SK-N-SH (cell line): Measurements from ENCODE around the gene POLR3G. TPM values are rescaled to one million over a fixed set of nuclear protein-coding genes. Genes with fewer than 3 reads are reported as not detected.

Experiments used
- CTCF ChIA-PET: fragments of 300-600, 350-600 bp; formaldehyde crosslinking; extraction: SDS; loops from one replicate; lab custom pipeline; 2021; lab: Yijun Ruan, JAX
- POLR2A ChIA-PET: fragments of 350-600 bp; sonication (Branson Sonifier 250); formaldehyde crosslinking; extraction: SDS; loops from one replicate; lab custom pipeline; 2020; ENCODE audit warnings: antibody characterized with exemption, inconsistent platforms; lab: Yijun Ruan, JAX
- DNase-seq: peaks from one replicate; pipeline ENCODE4 v3.0.0; 2012
- H2AFZ ChIP-seq: fragments of 200-600 bp; sonication (generic); 2 replicates; pipeline ENCODE4 v1.8.1; 2016; ENCODE audit warnings: antibody characterized with exemption, mild to moderate bottlenecking, low read depth
- H3F3A ChIP-seq: fragments of 200-600 bp; sonication (generic); replicated peaks from 2 replicates; pipeline ENCODE3; 2016; ENCODE audit warnings: antibody characterized with exemption, mild to moderate bottlenecking; ENCODE audit not compliant: insufficient read depth
- H3K27ac ChIP-seq, 2 experiments: fragments of 200-500 bp in 1 of 2; fragments of 200-600 bp in 1 of 2; sonication (Bioruptor generic) in 1 of 2; sonication (generic), shearing (Covaris generic) in 1 of 2; 2 replicates each; pipeline versions ENCODE4 v1.5.1 to v1.6.1; 2014 to 2016; ENCODE audit warnings: low read depth in 2 of 2, inconsistent platforms in 1 of 2, low read length in 1 of 2, mild to moderate bottlenecking in 1 of 2, mixed read lengths in 1 of 2
- H3K27me3 ChIP-seq: fragments of 200-600 bp; sonication (generic), shearing (Covaris generic); 2 replicates; pipeline ENCODE4 v1.6.1; 2016; ENCODE audit warnings: mixed run types; ENCODE audit not compliant: insufficient read depth
- H3K36me3 ChIP-seq, 2 experiments: fragments of 200-500 bp in 1 of 2; fragments of 200-600 bp in 1 of 2; sonication (Bioruptor generic) in 1 of 2; sonication (generic) in 1 of 2; replicated peaks in 1 of 2; 2 replicates each; pipeline versions ENCODE3 to v1.5.1; 2014 to 2016; ENCODE audit warnings: low read length in 1 of 2, mild to moderate bottlenecking in 1 of 2; ENCODE audit not compliant: insufficient read depth in 2 of 2, control insufficient read depth in 1 of 2
- H3K4me1 ChIP-seq, 2 experiments: fragments of 200-500 bp in 1 of 2; fragments of 200-600 bp in 1 of 2; sonication (Bioruptor generic) in 1 of 2; sonication (generic), shearing (Covaris generic) in 1 of 2; 2 replicates each; pipeline versions ENCODE4 v1.5.1 to v1.6.1; 2014 to 2016; ENCODE audit warnings: low read depth in 1 of 2, low read length in 1 of 2, mixed run types in 1 of 2; ENCODE audit not compliant: insufficient read depth in 2 of 2, control insufficient read depth in 1 of 2
- H3K4me2 ChIP-seq: fragments of 200-600 bp; sonication (generic), shearing (Covaris generic); 2 replicates; pipeline ENCODE4 v1.6.1; 2017; ENCODE audit warnings: mixed run types
- H3K4me3 ChIP-seq, 2 experiments: fragments of 200-500 bp in 1 of 2; fragments of 200-600 bp in 1 of 2; sonication (Bioruptor generic) in 1 of 2; sonication (generic), shearing (Covaris generic) in 1 of 2; 2 replicates each; pipeline versions ENCODE4 v1.5.1 to v1.8.1; 2014 to 2016; ENCODE audit warnings: low read depth in 2 of 2, inconsistent platforms in 1 of 2, low read length in 1 of 2, mild to moderate bottlenecking in 1 of 2, mixed read lengths in 1 of 2, moderate library complexity in 1 of 2
- H3K79me2 ChIP-seq: fragments of 200-600 bp; sonication (generic); 2 replicates; pipeline ENCODE4 v1.8.1; 2017; ENCODE audit warnings: mild to moderate bottlenecking; ENCODE audit not compliant: insufficient read depth
- H3K9ac ChIP-seq: fragments of 200-600 bp; sonication (generic); 2 replicates; pipeline ENCODE4 v1.6.1; 2017; ENCODE audit warnings: mixed run types
- H3K9me2 ChIP-seq: fragments of 200-600 bp; sonication (generic); 2 replicates; pipeline ENCODE4 v1.6.1; 2017; ENCODE audit warnings: mixed run types
- H3K9me3 ChIP-seq: fragments of 200-600 bp; sonication (generic); 2 replicates; pipeline ENCODE4 v1.6.1; 2017; ENCODE audit warnings: mixed run types, mild to moderate bottlenecking, moderate library complexity
- H4K20me1 ChIP-seq: fragments of 200-600 bp; sonication (generic); 2 replicates; pipeline ENCODE4 v1.6.1; 2017; ENCODE audit warnings: mild to moderate bottlenecking, mixed run types; ENCODE audit not compliant: insufficient read depth
- ELF1 ChIP-seq: IDR thresholded peaks from 2 replicates; pipeline ENCODE4 v1.4.0; 2012
- EP300 ChIP-seq, 2 experiments: IDR thresholded peaks; 2 replicates each; pipeline versions ENCODE4 v1.4.0 to v1.6.1; 2012; ENCODE audit warnings: borderline replicate concordance in 1 of 2, low read depth in 1 of 2, low read length in 1 of 2
- EZH2phosphoT487 ChIP-seq: fragments of 200-600 bp; sonication (generic); IDR thresholded peaks from 2 replicates; pipeline ENCODE4 v1.6.1; 2017; ENCODE audit warnings: low read depth, mixed run types, mild to moderate bottlenecking, antibody characterized with exemption, moderate library complexity, borderline replicate concordance
- FOXJ3 ChIP-seq: sonication (generic); formaldehyde crosslinking; IDR thresholded peaks from 2 replicates; pipeline ENCODE4 v1.5.1; 2020; ENCODE audit warnings: mild to moderate bottlenecking, missing genetic modification reagents
- FOXM1 ChIP-seq: IDR thresholded peaks from 2 replicates; pipeline ENCODE4 v1.4.0; 2012; ENCODE audit warnings: low read depth, mild to moderate bottlenecking
- MXI1 ChIP-seq: IDR thresholded peaks from 2 replicates; pipeline ENCODE4 v1.6.1; 2012; ENCODE audit warnings: mild to moderate bottlenecking, low read depth, low read length, improper control_type of control experiment
- NFIC ChIP-seq: IDR thresholded peaks from 2 replicates; pipeline ENCODE4 v1.4.0; 2012; ENCODE audit warnings: borderline replicate concordance
- NRF1 ChIP-seq: IDR thresholded peaks from 2 replicates; pipeline ENCODE4 v1.6.1; 2012; ENCODE audit warnings: low read depth, mild to moderate bottlenecking, low read length
- RAD21 ChIP-seq: IDR thresholded peaks from 2 replicates; pipeline ENCODE4 v1.6.1; 2012; ENCODE audit warnings: mild to moderate bottlenecking, low read length
- RXRA ChIP-seq: IDR thresholded peaks from 2 replicates; pipeline ENCODE4 v1.4.0; 2012; ENCODE audit warnings: low read depth, mild to moderate bottlenecking, borderline replicate concordance
- SMC3 ChIP-seq: IDR thresholded peaks from 2 replicates; pipeline ENCODE4 v1.6.1; 2012; ENCODE audit warnings: low read depth, low read length, improper control_type of control experiment
- TCF12 ChIP-seq: IDR thresholded peaks from 2 replicates; pipeline ENCODE4 v1.4.0; 2012
- USF2 ChIP-seq: fragments of 150-350 bp; IDR thresholded peaks from 2 replicates; pipeline ENCODE4 v1.6.1; 2017; ENCODE audit warnings: antibody characterized with exemption, low read length, low read depth, borderline replicate concordance
- ZBTB33 ChIP-seq: IDR thresholded peaks from 2 replicates; pipeline ENCODE4 v1.4.0; 2012; ENCODE audit warnings: low read depth, borderline replicate concordance
- WGBS: methylation state at CpG from one replicate; pipeline ENCODE4 v1.1.6; 2017; ENCODE audit warnings: low lambda C conversion rate; 5-methylcytosine and 5-hydroxymethylcytosine counted together
- polyA plus RNA-seq, 3 experiments: library from polyadenylated mRNA; depleted of rRNA; stranded (reverse); fragments of >200 nt; gene quantifications; 2 replicates each; pipeline ENCODE4 v1.2.3, GENCODE V29; 2012

POLR3G gene
- polyA plus RNA-seq, 1 of the 3 experiments (the other 2 are of a cell fraction), result 17.1 TPM

GRCh38 chr5:90480699-90481098, 6.0 kb downstream of the POLR3G start:
- Histone ChIP-seq H2AFZ (no peak overlapping the region), H3K9me2 (no peaks in the 10 kb centered on the region), H3K79me2 (no peaks in the 10 kb centered on the region), H3K4me3 (no peak overlapping the region), H3K9ac (no peak overlapping the region), H3F3A (no peaks in the 10 kb centered on the region), H4K20me1 (no peaks in the 10 kb centered on the region), H3K4me1 (peaks cover 0 to 25% of the 10 kb centered on the region in 2 experiments; a peak in 1 of 4 replicates), H3K27ac (peak overlapping the region in 1 of 2 experiments; percentile 1; a peak in 1 of 4 replicates), H3K9me3 (no peaks in the 10 kb centered on the region), H3K27me3 (no peaks in the 10 kb centered on the region), H3K4me2 (no peak overlapping the region), H3K36me3 (no peaks in the 10 kb centered on the region)
- CTCF ChIA-PET, result no interaction called here
- no peak for DNase-seq
- POLR2A ChIA-PET, result no interaction called here
- TF ChIP-seq RXRA (no peak), ELF1 (no peak), TCF12 (no peak), NRF1 (no peak), NFIC (no peak), SMC3 (no peak), EZH2phosphoT487 (no peak), EP300 (IDR thresholded peaks at IDR 0.05; ENCODE audit: borderline replicate concordance in 1 of 2, low read depth in 1 of 2, low read length in 1 of 2) (no peak), FOXJ3 (no peak), MXI1 (no peak), USF2 (no peak), FOXM1 (no peak), ZBTB33 (no peak)
- WGBS, result 89% methylated on average over 1 of the region's 1 CpG

GRCh38 chr5:90483206-90483605, 8.5 kb downstream of the POLR3G start:
- Histone ChIP-seq H3K4me3 (no peak overlapping the region), H3F3A (peaks cover 3% of the 10 kb centered on the region), H4K20me1 (no peaks in the 10 kb centered on the region)
- peak; percentile 10; the same call in 1 of the 2 replicates for TF ChIP-seq NFIC
- no peak for TF ChIP-seq RAD21
- TF ChIP-seq, all 33 proteins: peak for 1
- CTCF ChIA-PET, result interaction anchor here (0.9 to 1.0 kb wide), 2 partner anchors 8 to 19 kb away, joined by 3 read pairs; no protein-coding TSS in a partner anchor
- no peaks in the 10 kb centered on the region for H3K79me2 ChIP-seq
- no peak for DNase-seq
- WGBS, result 75% methylated on average over 8 of the region's 8 CpGs
- POLR2A ChIA-PET, result no interaction called here
- H3K9me2 ChIP-seq, result no peaks in the 10 kb centered on the region
- H3K27me3 ChIP-seq, result no peaks in the 10 kb centered on the region
- no peaks in the 10 kb centered on the region for H3K9me3 ChIP-seq
- no peaks in the 10 kb centered on the region for H3K36me3 ChIP-seq
- no peak overlapping the region for H3K4me2 ChIP-seq
- H3K27ac ChIP-seq, result peak overlapping the region in 1 of 2 experiments; percentile 27; a peak in 1 of 4 replicates
- no peak overlapping the region for H2AFZ ChIP-seq
- no peak overlapping the region for H3K9ac ChIP-seq
- H3K4me1 ChIP-seq, result peaks cover 0 to 11% of the 10 kb centered on the region in 2 experiments; a peak in 1 of 4 replicates
